HuH-7.5 (cell line): ENCODE measurements around the gene TMEM18.
"Not testable (repeated sequence)": the region's sequence is repeated elsewhere in the genome, so short reads cannot be mapped to it uniquely, and the experiment has no call there.

Source experiments
- DNase-seq: peaks from one replicate; pipeline ENCODE4 v3.0.0; 2011; ENCODE audit warnings: low spot score

TMEM18 gene

DNA sequence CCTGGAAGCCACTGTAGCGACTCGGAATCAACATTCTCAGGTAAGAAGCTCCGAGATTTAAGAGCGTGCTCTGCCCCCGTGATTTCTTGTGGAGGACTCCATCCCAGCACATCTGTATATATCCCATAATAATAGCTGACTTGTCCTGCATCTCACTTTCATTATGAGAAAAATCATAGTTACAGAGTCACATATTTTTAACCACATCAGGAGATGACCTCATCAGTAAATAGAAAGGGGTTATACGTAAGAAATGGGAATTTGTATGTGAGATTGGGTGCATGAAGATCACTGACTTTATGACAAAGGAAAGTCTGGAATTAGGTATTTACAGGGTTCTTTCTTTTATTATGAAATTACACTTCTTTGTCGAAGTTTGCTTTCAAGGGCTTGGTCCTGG is 16.4 kb upstream of the TMEM18 start:
- no peak for DNase-seq

DNA sequence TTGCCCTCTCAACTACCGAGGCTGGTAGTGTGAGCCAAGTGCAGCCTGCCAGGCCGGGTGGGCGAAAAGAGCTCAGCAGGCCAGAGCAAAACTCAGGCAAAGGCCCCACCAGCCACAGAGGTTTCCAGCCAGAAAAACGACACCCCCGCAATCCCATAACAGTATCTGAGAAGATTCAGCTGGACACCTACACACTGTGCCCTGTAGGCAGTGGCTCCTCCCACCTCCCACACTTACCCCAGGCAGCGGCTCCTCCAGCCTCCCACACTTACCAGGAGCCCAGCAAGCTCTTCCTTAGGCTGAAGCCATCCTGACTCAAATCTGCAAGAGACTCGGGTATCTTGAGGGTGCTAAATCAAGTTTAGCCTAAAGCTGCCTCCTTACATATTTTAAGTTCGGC is 15.6 kb upstream of the TMEM18 start:
- no peak for DNase-seq

DNA sequence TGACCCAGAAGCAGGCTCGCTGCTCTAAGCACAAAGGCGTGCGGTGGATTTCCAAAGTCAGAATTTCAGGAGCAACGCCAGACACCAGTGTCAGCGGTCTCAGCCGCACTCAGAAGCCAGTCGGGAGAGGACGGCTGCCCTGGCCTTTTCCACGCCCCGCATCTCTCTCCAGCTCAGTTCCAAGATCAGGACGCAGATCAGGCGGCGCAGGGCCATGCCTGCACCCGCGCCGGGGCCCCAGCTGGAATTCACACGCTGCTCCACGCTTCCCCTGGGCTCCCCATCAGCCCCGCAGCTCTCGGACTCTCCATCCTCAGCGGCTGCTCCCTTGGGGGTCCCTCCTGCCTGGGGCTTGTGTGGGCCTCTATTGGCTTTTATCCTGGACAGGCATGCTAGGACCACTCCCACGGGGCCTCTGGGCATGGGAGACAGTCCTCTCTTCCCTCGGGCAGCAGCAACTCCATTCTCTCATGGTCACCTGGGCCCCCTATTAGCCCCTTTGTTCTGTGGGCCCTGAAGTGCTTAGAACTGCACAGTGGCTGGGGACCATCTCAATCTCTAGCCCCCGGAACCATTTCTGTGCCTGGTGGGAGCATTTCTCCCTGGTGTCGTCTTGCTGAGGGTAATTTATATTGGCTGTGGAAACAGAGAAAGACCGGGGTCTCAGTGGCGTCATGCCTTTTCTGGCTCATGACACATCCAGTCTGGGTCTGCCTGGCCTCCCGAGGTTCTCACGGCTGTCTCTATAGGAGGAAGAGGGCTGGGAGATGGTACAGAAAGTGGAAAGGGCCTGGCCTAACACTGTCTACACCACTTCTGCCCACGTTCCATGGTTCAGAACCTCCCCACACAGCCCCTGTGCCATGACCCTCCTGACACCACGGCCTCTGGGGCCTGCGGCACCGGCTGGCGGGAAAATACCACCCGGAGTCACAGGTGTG is 14.9 kb upstream of the TMEM18 start:
- DNase-seq, result no peak

DNA sequence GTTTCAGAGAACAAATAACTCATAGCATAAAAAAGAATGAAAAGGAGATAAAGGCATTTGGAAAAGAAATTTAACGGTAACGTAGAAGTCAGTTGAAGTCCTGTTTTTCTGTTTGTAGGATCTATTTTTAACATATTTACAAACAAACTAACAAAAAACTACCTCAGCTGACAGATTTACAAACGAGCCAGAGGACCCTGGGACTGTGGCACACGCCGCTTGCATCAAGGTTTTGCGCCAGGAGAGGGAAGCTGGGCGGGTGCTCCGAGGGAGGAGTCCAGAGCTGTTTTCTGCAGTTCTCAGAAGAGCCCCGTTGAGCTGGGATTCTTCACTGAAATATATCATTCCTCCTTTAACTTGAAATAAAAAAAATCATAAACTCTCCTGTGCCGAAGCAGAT is 13.6 kb upstream of the TMEM18 start:
- DNase-seq, result no peak

DNA sequence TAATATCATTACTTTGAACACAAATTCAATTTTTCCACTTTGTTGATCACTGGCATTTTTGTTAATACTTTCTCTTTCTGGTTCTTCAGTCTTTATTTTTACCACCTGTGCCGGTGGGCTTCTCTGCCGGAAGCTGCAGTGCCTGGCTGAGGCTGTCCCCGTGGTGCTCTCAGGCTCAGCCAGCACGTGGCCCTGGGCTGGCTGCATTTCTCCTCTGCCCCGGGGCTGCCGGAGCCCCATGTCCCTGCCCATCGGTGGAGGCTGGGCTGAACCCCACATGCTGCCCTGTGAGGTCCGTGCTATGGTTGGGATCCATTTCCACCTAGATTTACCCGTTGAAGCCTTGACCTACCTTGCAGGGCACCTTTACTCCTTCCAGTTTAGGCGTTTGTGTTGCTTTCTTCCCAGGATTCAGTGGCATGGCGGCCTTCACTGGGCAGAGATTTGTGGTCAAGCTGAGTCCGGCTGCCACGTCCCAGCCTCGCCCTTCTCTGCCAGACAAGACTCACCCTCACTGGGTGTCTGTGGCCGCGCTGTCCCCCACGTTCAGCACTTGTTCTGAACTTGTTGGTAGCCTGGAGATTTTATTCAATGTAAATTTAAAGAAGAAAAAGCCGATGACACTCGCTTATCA is 12.8 kb upstream of the TMEM18 start:
- DNase-seq, result no peak

DNA sequence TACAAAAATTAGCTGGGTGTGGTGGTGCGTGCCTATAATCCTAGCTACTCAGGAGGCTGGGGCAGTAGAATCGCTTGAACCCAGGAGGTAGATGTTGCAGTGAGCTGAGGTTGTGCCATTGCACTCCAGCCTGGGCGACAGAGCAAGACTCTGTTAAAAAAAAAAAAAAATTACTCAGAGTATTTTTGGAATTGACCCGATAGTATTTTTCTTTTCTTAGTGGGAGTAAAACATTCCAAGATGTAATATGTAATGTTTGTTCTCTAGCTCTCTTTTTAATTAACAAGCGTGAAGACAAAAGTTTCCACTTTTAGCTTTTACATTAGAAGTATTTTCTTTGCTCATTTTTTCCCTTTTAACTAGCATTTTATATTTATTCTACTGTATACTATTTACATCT is 12.0 kb upstream of the TMEM18 start:
- DNase-seq, result no peak

DNA sequence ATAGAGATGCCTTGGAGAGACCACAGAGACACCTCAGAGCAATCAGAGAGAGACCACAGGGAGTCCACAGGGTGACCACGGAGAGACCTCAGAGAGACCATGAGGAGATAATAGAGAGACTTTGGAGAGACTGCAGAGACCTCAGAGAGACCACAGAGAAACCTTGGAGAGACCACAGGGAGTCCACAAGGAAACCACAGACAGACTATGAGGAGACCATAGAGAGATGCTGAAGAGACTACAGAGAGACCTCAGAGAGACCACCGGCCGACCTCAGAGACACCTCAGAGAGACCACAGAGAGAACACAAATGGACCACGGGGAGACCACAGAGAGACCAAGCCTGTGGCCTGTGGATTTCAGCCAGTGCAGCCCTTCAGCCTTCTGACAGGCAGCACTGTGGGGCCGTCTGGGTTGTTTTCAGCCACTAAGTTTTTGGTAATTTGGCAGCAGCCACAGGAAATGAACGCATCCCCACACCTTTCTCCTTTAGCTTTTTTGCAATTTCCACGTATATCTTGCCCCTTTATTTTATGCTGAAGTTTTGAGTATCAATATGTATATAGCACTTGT is 11.4 kb upstream of the TMEM18 start:
- DNase-seq, result no peak

DNA sequence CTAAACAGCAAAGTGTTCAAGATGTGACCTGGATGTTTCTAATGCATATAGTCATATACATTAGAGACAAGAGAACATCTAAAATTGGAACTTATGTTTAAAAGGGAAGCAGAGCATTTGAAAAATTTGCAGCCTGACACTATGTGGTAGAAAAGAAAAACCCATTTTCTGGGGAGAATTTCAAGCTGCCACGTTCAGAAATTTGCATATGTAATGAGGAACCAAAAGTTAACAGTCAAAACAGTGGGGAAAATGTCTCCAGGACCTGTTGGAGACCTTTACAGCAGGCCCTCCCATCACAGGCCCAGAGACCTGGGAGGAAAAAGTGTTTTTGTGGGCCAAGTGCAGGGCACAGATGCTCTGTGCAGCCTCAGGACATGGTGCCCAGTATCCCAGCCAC is 8.2 kb upstream of the TMEM18 start:
- DNase-seq, result no peak

DNA sequence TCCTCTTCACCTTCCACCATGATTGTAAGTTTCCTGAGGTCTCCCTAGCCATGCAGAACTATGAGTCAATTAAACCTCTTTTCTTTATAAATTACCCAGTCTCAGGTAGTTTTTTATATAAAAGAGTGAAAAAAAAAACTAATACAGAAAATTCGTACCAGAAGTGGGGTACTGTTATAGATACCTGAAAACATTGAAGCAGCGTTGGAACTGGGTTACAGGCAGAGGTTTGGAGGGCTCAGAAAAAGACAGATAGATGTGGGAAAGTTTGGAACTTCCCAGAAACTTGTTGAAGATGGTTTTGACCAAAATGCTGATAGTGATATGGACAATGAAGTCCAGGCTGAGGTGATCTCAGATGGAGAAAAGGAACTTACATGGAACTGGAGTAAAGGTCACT is 7.7 kb upstream of the TMEM18 start:
- not testable (repeated sequence) for DNase-seq

DNA sequence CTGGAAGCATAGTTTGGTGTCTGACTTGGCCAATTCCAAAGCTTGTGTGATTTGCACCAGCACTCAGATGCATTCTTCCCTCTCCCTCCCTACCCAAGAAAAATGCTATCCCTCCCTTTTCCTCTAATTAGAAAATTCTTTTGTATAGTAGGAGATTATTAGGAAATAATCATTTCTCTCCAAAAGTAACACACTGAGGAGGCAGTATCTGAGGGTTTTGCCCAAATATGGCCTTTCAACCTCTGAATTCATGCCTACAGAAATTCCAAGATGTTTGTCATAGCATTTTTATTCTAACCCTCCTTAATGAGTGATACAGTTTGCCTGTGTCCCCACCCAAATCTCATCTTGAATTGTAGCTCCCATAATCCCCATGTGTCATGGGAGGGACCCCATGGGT is 5.0 kb upstream of the TMEM18 start:
- DNase-seq, result no peak

DNA sequence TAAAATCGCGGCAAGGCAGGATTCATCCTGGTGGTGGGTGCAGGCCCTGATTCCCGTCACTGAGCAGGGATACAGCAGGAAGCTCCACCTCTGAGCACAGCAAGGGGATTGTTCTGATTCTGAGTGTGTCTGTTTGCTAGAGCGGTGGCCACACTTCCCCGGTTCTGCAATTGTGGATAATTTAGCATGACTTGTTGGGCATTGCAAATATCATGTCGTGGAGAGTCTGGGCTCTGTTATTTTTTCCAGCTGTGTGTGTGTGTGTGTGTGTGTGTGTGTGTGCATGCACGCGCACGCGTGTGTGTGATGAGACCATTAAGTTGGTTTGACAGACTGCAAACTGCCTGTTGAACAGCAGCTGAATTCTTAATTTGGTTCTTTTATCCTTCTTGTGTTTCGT is 4.1 kb upstream of the TMEM18 start:
- no peak for DNase-seq

DNA sequence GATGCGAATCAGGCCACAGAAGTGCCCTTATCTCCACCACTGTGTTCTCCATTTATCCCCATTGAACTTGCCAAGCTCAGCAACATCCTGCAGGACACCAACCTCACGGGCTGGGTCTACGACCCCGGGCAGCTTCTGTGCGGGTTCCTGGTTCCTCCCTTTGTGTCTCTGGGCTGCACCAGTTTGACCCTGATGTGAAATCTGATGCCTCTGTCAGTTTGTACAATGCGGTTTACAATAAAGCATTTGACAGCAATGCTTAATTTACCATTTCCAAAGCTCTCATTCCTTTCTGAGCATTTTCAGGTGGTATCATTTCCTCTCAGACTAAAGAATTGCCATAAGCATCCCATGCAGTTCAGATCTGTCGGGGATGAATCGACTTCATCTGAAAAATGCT is 3.3 kb upstream of the TMEM18 start:
- no peak for DNase-seq

DNA sequence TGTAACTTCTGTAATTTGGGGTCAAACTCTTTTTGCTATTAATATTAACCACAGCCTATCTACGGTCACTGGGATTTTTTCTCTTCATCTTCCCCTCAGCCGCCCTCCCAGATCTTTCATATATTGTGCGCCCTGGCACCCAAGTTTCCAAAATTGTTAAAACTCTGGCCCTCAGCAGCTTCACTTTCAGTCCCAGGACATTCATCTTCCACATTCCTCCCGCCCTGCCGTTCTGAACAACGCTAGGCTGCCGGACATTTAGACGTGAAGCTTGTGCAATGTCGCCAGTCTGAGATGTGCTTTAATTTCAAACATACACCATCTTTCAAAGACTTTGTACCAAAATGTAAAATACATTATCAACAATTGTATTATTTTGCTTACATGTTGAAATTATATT is 1.8 kb upstream of the TMEM18 start:
- DNase-seq, result no peak

DNA sequence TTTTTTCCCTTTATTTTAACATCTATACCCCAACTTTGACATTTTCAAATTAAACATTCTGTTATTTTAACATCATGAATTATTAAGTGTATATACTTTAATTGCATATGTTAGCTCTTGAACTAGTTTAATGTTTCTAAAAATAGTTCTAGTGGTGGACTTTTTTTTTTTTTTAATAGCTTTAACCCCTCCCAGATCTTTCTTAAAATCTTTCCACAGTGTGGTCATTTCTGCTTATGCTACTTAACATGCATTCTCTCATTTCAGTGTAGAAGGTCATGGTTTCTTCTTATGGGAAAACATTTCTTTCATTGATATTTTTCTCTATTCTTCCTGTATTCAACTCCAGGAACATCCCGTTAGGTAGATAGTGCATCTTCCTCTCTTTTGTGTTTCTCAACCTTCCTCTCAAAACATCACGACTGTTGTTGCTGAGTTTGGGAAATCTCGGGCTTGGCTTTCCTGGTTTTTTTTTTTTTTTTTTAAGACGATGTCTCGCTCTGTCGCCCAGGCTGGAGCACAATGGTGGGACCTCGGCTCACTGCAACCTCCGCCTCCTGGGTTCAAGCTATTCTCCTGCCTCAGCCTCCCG is 849 bp upstream of the TMEM18 start:
- no peak for DNase-seq

DNA sequence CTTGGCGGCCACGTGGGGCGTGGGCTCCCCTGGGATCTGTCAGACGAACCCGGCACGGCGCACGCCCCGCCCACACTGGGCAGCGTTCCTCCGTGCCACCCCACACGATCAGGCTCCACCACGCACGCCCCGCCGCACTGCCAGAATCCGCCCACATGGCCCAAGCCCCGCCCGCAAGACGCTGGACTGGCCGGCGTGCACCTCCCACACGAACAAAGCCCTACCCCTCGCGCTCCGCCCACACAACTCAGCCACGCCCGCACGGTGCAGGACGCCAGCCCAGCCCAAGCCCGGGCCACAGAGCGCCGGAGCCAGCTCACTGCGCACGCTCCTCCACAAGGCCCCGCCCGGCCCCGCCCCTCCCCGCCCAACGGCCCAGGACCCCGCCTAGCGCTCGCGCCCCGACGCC is 555 bp downstream of the TMEM18 start:
- peak; percentile 79 for DNase-seq

DNA sequence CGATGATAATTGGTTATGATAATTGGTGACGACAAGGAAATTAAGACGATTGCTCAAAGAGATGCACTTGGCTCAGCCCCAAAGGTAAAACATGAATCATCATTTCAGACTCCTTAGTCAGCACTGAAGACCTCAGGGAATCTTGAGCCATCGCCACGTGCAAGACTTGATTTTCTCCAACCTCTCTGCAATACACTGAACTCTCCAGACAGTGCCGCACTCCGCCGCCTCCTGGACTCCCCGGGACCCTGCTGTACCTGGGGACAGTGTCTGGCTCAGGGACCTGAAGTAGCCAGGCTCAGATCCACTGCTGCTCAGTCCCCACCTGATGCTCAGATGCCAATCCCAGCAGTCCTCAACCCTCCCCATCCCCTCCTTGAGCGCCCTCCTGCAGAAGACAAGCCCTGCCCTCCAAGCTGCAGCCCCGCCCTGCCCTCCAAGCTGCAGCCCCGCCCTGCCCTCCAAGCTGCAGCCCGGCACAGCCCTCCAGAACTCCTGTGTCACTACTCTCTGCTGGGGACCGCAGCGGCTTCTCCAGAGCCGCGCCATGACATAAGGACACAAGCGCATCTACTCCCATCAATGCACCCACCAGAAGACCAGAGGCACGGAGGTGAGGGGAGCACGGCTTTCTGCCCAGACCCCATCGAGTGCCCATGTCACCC is 1.1 kb downstream of the TMEM18 start:
- peak; percentile 33 for DNase-seq

DNA sequence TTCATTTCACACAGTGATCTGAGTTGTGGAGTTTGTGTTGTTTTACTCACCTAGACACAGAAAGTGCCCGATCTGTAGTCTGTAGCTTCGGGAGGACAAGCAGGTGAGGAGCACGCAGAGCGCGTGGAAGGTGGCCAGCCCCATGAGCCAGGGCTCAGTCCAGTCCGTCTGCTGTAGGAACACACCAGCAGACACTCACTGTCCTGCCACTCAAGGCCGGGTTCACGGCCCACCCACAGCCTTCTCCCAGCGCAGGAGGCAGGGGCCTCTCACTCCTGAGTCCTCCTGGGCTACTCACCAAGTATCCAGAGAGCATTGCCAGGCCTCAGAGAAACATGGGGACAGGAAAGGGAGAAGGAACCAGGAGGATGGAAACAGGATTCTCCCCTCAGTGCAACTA is 1.7 kb downstream of the TMEM18 start:
- no peak for DNase-seq

DNA sequence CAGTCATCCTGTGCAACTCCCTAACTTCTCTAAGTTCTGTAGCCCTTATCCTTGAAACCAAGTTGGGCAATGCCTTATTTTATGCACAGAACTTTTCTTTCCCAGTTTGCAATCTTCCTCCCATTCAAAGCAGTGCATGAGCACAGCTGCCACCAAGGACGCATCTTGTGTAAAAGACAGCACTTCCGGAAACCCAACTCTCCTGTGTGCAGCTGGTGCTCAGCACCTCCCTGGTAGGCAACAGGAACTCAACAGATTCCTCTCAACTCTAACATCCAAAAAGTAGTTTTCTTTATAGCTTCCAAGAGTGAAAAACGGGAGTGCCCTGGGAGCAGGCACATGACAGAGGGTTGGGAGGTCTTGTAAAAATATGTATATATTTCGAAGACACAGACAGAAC is 2.2 kb downstream of the TMEM18 start:
- no peak for DNase-seq

DNA sequence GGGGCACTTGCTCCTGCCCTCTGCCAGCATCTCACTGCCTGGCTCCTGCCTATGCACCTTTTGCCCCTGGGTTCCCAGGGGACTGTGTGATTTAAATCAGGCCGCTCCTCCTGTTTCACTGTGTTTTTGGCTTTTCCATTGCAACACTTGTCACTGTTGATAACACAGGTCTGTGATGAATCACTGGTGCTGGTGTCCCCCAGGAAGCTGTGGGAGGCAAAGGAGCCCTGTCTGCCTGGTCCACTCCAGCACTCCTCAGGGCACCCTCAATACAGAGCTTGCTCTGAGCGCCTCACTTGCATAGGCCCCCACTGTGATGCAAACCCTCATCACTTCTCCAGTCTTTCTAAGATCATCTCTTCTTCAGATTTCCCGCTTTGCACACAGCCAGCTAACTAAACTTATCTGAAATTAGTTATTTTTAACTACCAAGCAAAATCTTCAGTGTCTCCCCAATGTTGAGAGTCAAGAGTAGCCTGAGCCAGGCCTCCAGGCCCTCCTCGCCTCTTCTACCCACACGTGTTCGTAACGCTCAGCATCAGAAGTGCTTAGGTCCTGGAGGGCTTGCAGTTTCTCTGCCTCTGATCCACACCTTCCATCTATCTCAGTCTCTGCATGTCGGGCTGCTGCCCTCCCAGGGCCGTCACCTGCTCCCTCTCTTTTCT is 2.8 kb downstream of the TMEM18 start:
- DNase-seq, result no peak

DNA sequence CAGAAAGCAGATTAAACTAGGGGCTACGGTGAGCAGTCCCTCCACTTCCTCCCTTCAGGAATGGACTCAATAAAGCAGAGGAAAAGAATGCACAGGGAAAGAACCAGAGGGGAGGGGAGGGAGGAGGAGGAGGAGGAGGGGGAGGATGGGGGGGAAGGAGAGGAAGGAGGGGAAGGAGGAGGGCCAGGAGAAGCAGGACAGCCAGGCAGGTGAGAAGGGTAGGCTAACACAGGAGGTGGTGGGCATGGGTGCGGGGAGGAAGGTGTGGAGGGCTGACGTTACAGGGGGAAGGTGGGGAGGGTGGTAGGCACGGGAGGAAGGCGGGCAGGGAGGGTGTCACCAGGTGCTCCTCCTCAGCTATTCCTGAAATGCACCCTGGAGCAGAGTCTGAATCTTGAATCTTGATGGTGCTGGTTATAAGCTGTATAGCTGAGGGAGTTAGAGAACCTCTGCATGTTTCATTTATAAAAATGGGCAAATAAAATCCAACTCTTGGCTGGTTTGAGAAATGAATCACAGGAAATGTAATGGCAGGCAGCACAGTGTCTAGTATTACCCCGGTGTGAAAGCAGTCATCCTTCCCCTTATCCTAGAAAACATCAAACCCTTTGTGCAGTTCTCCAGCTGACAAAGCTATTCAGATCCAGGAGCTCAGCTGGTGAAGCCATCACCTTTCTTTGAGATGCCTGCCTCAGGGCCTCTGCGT is 3.4 kb downstream of the TMEM18 start:
- DNase-seq, result no peak

DNA sequence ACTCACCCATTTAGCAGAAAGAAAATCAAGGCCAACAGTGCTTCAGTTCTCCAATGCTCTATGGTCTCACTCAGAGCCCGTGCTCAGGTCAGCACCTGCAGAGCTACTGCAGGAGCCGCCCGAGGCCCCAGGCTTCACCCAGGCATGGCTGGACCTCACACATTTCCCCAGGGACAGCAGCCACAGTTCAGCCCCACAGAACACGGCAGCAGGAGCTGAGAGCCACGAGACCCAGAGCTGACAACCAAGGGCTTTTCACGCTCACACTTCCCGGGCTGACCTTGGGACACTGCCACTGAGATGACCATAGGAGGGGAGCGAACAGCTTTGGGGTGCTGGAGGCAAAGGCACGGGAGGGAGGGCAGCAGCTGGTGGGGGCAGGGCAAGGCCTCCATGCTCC is 4.2 kb downstream of the TMEM18 start:
- no peak for DNase-seq
